Nephron progenitor cell (in vitro differentiated cells): ENCODE measurements around the gene GAP43.

Experiments used
- DNase-seq: peaks from one replicate; pipeline ENCODE4 v3.0.0; 2021
- H3K27ac Mint-ChIP-seq: 2 replicates; pipeline ENCODE4 v1.8.0; 2021; ENCODE audit warnings: mild to moderate bottlenecking, moderate library complexity, mixed read lengths
- H3K27me3 Mint-ChIP-seq: 2 replicates; pipeline ENCODE4 v1.8.0; 2021; ENCODE audit warnings: mild to moderate bottlenecking, low read depth, mixed read lengths; ENCODE audit not compliant: poor library complexity
- H3K36me3 Mint-ChIP-seq: 2 replicates; pipeline ENCODE4 v1.8.0; 2021; ENCODE audit warnings: low read depth, mixed read lengths
- H3K4me1 Mint-ChIP-seq: 2 replicates; pipeline ENCODE4 v1.8.0; 2021; ENCODE audit warnings: mixed read lengths
- H3K4me3 Mint-ChIP-seq: 2 replicates; pipeline ENCODE4 v1.8.0; 2021; ENCODE audit warnings: mild to moderate bottlenecking, moderate library complexity, mixed read lengths
- H3K9me3 Mint-ChIP-seq: 2 replicates; pipeline ENCODE4 v1.8.0; 2021; ENCODE audit warnings: mild to moderate bottlenecking, moderate library complexity, mixed read lengths
- CTCF ChIP-seq: fragments of 200-600 bp; sonication (generic); IDR thresholded peaks from 2 replicates; pipeline ENCODE4 v1.5.0; 2021; ENCODE audit warnings: antibody characterized with exemption

Gene GAP43

GRCh38 chr3:115680803-115681345 lies 57.6 kb downstream of the GAP43 start:
- Mint-ChIP-seq H3K36me3 (no peaks in the 10 kb centered on the region), H3K27me3 (no peaks in the 10 kb centered on the region), H3K4me1 (no peaks in the 10 kb centered on the region), H3K9me3 (no peaks in the 10 kb centered on the region), H3K4me3 (no peak overlapping the region), H3K27ac (no peak overlapping the region)
- TF ChIP-seq CTCF = no peak
- DNase-seq = no peak

GRCh38 chr3:115681736-115682135 lies 58.4 kb downstream of the GAP43 start:
- Mint-ChIP-seq H3K4me3 (no peak overlapping the region), H3K27ac (no peak overlapping the region), H3K36me3 (no peaks in the 10 kb centered on the region)

DNA sequence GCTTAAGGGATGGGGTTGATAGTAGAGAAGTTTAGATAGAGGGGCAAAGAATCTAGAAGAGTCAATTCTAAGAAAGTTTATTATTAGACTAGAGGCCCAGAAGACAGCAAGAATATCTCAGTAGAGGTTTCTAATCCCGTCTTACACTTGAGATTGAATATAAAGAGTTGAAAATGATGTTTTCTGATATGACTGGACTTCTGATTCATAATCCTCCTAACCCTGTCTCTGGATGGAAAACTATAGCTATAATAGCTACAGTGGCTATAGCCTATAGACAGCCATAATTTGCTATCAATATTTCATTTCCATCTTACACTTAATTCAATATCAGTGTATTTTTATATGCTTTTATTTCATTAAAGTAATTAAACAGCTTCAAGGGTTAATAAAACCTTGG lies 60.0 kb downstream of the GAP43 start:
- H3K36me3 Mint-ChIP-seq = no peaks in the 10 kb centered on the region
- no peaks in the 10 kb centered on the region for H3K4me1 Mint-ChIP-seq
- no peaks in the 10 kb centered on the region for H3K27me3 Mint-ChIP-seq
- H3K4me3 Mint-ChIP-seq = no peak overlapping the region
- no peaks in the 10 kb centered on the region for H3K9me3 Mint-ChIP-seq
- no peak overlapping the region for H3K27ac Mint-ChIP-seq
- DNase-seq = no peak
- no peak for TF ChIP-seq CTCF

More at GRCh38 chr3:115681736-115682135, 58.4 kb downstream of the GAP43 start:
- no peaks in the 10 kb centered on the region for H3K27me3 Mint-ChIP-seq
- no peaks in the 10 kb centered on the region for H3K9me3 Mint-ChIP-seq
- no peak for DNase-seq
- no peaks in the 10 kb centered on the region for H3K4me1 Mint-ChIP-seq
- no peak for TF ChIP-seq CTCF

DNA sequence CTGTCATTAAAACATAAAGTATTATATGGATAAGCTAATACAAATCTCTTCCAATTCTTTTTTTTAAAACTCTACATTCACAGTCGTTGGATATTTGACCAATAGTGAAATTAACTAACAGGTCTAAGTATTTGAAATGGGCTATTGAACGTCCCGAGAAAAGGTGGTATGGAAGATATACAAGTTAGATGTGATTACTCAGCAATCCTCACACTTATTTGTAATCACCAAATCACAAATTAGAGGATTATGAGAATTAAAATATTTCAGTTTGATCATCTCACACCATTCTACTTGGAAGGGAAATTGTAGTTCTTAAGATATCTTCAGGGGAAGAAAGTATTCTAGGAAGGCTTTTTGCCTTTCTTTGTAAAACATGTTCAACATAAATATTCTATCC lies 60.5 kb downstream of the GAP43 start:
- no peak for DNase-seq
- Mint-ChIP-seq H3K9me3 (no peaks in the 10 kb centered on the region), H3K27me3 (no peaks in the 10 kb centered on the region), H3K27ac (no peak overlapping the region), H3K4me3 (no peak overlapping the region), H3K36me3 (no peaks in the 10 kb centered on the region), H3K4me1 (no peaks in the 10 kb centered on the region)
- TF ChIP-seq CTCF = no peak

DNA sequence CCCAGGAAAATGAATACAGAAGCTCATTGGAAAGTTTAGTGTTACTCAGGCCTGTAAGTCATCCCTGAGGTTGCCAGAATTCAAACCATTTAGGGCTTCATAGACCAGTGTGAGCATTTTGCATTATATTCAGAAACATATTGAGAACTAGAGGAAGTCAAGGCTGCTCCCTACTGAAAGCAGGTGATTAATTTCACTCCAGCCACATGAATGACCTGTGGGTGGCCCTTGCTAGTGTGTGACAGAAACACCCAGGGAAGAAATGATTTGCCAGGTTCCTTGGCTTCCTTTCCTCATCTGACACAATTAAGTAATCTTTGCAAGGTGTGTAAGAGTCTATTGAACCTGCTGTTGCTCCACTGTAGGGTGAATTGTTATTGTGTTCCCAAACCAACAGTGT lies 61.8 kb downstream of the GAP43 start:
- Mint-ChIP-seq H3K4me3 (no peak overlapping the region), H3K27ac (no peak overlapping the region), H3K27me3 (no peaks in the 10 kb centered on the region), H3K36me3 (no peaks in the 10 kb centered on the region), H3K4me1 (no peaks in the 10 kb centered on the region), H3K9me3 (no peaks in the 10 kb centered on the region)
- no peak for TF ChIP-seq CTCF
- DNase-seq = no peak

DNA sequence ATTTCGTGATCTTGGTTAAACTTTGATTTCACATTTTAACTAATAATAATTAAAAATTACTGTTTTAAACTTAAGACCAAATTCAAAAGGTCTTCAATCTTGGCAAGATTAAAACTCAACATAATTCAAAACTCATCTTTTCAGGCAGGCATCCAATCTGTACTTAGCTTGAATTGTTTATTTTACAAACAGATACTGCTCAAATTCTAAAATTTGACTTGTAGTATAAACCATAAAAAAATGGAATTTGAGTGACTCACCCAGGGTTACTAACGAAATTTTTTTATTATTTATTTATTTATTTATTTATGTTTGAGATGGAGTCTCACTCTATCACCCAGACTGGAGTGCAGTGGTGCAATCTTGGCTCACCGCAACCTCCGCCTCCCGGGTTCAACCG lies 64.4 kb downstream of the GAP43 start:
- DNase-seq = no peak
- no peak overlapping the region for H3K27ac Mint-ChIP-seq
- H3K4me1 Mint-ChIP-seq = no peaks in the 10 kb centered on the region
- H3K27me3 Mint-ChIP-seq = no peaks in the 10 kb centered on the region
- TF ChIP-seq CTCF = no peak
- H3K9me3 Mint-ChIP-seq = no peaks in the 10 kb centered on the region
- no peak overlapping the region for H3K4me3 Mint-ChIP-seq
- H3K36me3 Mint-ChIP-seq = no peaks in the 10 kb centered on the region
